ENCODE measurements around the gene TRPV5. TPM values are rescaled to one million over a fixed set of nuclear protein-coding genes. Genes with fewer than 3 reads are reported as not detected.

The TRPV5 gene
- polyA plus RNA-seq, 1 experiment = not detected

DNA sequence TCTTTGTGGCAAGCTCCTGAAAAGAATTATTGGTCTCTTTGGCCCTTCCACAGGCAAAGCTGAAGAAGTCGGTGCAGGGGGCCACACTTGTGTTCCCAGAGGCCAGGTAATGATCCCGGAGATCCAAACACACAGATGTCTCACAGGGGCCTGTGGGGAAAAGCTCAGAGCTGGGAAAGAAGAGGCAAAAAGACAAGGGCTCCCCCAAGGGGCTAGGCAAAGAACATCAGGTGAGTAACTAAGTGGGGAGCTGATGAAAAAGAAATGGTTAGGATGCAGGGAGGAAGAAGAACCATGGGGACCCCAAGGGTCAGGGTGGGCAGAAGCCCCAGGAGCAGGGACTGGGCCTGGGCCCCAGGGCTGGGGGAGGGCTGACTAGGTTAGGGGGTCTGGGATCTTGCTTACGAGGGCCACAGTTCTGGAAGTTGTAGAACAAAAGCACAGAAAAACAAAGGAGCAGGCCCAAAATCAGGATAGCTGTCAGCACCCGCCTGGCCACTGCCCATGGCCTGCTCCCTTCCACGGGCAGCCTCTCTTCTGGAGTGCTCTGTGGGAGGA lies 27.5 kb upstream of the TRPV5 start:
- ChIA-PET CTCF (no interaction called here), POLR2A (interaction anchor here (0.6 kb wide), 1 partner anchor 354 kb away, joined by 3 read pairs; no protein-coding TSS in a partner anchor)
- TF ChIP-seq, protein P1, sequence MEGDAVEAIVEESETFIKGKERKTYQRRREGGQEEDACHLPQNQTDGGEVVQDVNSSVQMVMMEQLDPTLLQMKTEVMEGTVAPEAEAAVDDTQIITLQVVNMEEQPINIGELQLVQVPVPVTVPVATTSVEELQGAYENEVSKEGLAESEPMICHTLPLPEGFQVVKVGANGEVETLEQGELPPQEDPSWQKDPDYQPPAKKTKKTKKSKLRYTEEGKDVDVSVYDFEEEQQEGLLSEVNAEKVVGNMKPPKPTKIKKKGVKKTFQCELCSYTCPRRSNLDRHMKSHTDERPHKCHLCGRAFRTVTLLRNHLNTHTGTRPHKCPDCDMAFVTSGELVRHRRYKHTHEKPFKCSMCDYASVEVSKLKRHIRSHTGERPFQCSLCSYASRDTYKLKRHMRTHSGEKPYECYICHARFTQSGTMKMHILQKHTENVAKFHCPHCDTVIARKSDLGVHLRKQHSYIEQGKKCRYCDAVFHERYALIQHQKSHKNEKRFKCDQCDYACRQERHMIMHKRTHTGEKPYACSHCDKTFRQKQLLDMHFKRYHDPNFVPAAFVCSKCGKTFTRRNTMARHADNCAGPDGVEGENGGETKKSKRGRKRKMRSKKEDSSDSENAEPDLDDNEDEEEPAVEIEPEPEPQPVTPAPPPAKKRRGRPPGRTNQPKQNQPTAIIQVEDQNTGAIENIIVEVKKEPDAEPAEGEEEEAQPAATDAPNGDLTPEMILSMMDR (IDR thresholded peaks at IDR 0.05; ENCODE audit: insufficient read depth, low read depth, low read length) = no peak

DNA sequence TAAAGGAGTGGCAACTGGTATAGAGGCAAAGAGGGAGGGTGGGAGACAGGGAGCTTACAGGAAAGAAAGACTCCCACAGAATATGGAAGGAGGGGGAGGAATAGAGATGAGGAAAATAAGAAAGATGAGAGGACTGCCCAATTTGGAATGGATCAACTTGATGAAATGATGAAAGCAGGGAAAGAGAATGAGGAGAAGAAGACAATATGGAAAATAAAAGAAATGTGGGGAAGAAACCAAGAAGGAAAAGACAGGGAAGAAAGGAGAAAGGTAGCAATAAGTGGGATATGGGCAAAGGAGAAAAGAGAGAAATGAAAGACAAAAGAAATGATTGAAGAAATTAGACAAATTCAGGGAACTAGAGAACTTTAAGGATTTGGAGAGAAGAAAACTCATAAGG lies 25.7 kb upstream of the TRPV5 start:
- no peak overlapping the region for H3K4me3 ChIP-seq (ENCODE audit: low read depth, low read length)
- CTCF ChIA-PET = no interaction called here
- POLR2A ChIA-PET = no interaction called here
- TF ChIP-seq, protein P1 (IDR thresholded peaks at IDR 0.05; ENCODE audit: insufficient read depth, low read depth, low read length) = no peak
- H3K36me3 ChIP-seq (ENCODE audit: control insufficient read depth, insufficient read depth, low read length) = no peaks in the 10 kb centered on the region
- no peak for DNase-seq (ENCODE audit: low read depth)
- H3K27me3 ChIP-seq (ENCODE audit: control insufficient read depth, insufficient read depth, low read length) = no peaks in the 10 kb centered on the region

More for the DNA sequence above, 27.5 kb upstream of the TRPV5 start:
- Histone ChIP-seq H3K36me3 (ENCODE audit: control insufficient read depth, insufficient read depth, low read length) (no peaks in the 10 kb centered on the region), H3K4me3 (ENCODE audit: low read depth, low read length) (no peak overlapping the region), H3K27me3 (ENCODE audit: control insufficient read depth, insufficient read depth, low read length) (no peaks in the 10 kb centered on the region)
- DNase-seq (ENCODE audit: low read depth) = no peak

DNA sequence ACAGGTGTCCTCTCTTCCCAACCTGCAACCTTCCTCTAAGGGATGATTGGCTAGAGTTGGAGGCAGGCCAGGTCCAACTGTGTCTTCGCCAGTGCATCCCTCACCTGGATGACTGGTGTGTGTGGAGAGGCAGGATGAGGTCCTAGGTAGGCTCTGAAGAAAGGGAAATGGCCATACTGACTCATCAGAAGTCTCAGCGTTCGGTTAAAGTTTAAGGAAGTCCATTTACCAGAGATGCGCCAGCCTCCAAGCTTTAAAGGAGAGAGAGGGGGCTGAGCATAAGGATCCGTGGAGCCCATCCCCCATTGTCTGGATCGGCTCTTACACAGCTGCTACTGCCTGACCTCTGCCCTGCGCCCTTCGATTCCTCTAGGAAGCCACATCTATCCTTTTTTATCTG lies 24.2 kb upstream of the TRPV5 start:
- no peaks in the 10 kb centered on the region for H3K36me3 ChIP-seq (ENCODE audit: control insufficient read depth, insufficient read depth, low read length)
- ChIA-PET CTCF (no interaction called here), POLR2A (no interaction called here)
- TF ChIP-seq, protein P1 (IDR thresholded peaks at IDR 0.05; ENCODE audit: insufficient read depth, low read depth, low read length) = no peak
- DNase-seq (ENCODE audit: low read depth) = no peak
- H3K27me3 ChIP-seq (ENCODE audit: control insufficient read depth, insufficient read depth, low read length) = no peaks in the 10 kb centered on the region
- no peak overlapping the region for H3K4me3 ChIP-seq (ENCODE audit: low read depth, low read length)

DNA sequence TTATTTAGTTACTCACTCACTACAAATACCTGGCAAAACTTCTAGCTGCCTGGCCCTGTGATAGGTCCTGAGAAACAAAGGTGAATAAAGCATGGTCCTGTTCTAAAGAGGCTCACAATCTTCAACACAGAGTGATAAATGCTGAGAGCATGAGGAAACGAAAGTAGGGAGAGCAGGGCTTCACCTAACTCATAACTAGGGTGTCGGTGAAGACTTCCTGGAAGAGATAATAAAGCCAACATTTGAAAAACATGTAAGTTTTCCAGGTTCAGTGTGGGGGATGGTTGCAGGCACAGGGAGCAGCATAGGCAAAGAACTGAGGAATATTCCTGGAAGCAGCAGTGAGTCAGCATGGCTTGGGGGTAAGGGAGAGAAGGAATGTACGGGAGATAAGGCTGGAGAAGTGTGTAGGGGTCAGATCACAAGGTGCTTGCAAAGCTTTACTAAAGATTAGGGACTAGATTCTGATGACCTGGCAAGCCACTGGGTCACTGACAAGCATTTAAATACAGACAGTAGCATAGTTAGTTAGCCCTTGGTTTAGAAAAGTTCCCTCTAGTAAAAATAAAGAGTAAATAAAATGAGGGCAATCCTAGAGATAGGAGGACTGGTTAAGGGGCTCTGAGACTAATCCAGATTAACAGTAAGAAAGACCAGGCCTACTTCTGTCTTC lies 23.5 kb upstream of the TRPV5 start:
- CTCF ChIA-PET = interaction anchor here (1.0 kb wide), 1 partner anchor 13 kb away, joined by 3 read pairs; no protein-coding TSS in a partner anchor
- DNase-seq (ENCODE audit: low read depth) = no peak
- Histone ChIP-seq H3K4me3 (ENCODE audit: low read depth, low read length) (no peak overlapping the region), H3K36me3 (ENCODE audit: control insufficient read depth, insufficient read depth, low read length) (no peaks in the 10 kb centered on the region), H3K27me3 (ENCODE audit: control insufficient read depth, insufficient read depth, low read length) (no peaks in the 10 kb centered on the region)
- TF ChIP-seq, protein P1 (IDR thresholded peaks at IDR 0.05; ENCODE audit: insufficient read depth, low read depth, low read length) = no peak
- POLR2A ChIA-PET = no interaction called here

DNA sequence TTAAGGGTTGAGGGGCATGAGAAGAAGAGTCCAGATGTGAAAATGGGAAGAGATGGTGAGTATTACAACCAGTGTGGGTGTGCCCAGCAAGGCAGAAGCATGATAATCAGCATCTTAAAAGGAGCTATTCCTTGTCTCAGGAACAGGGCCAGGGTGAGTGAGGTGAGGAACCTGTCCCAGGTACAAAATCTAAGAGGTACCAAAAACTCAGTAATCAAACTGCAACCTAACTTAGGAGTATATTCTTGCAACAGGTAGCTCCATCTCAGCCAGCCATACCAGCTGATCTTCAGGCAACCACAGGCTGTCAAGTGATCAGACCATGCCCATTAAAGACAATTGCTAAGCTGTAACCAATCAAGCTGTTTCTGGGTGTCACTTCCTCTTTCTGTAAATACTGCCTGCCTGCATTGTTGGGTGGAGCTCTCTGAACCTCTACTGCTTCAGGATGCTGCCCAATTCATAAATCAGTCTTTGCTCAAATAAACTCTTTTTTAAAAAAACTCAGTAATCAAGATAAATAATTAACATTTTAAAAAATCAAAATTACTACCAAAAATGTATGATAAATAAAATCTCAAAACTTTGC lies 21.2 kb upstream of the TRPV5 start:
- no peaks in the 10 kb centered on the region for H3K27me3 ChIP-seq (ENCODE audit: control insufficient read depth, insufficient read depth, low read length)
- TF ChIP-seq, protein P1 (IDR thresholded peaks at IDR 0.05; ENCODE audit: insufficient read depth, low read depth, low read length) = no peak
- DNase-seq (ENCODE audit: low read depth) = no peak
- POLR2A ChIA-PET = no interaction called here
- H3K36me3 ChIP-seq (ENCODE audit: control insufficient read depth, insufficient read depth, low read length) = no peaks in the 10 kb centered on the region
- CTCF ChIA-PET = no interaction called here
- H3K4me3 ChIP-seq (ENCODE audit: low read depth, low read length) = no peak overlapping the region

Data from BJ (cell line).